K562 (cell line): Measurements from ENCODE around the gene PAN2. TPM values are rescaled to one million over a fixed set of nuclear protein-coding genes. Genes with fewer than 3 reads are reported as not detected.

ENCODE experiments used
- AFF4 ChIP-seq: sonication (generic); formaldehyde crosslinking; IDR thresholded peaks from 2 replicates; pipeline ENCODE4 v1.8.0; 2023; ENCODE audit warnings: mild to moderate bottlenecking, missing genetic modification reagents
- ARID2 ChIP-seq: fragments of 450-650 bp; IDR thresholded peaks from 2 replicates; pipeline ENCODE4 v1.6.1; 2017; ENCODE audit warnings: antibody characterized with exemption, mild to moderate bottlenecking
- CEBPB ChIP-seq: fragments of 450-650 bp; IDR thresholded peaks from 2 replicates; pipeline ENCODE4 v1.6.1; 2016; ENCODE audit warnings: missing genetic modification characterization, missing compliant biosample characterization
- ETS2 ChIP-seq: IDR thresholded peaks from 2 replicates; pipeline ENCODE4 v1.6.1; 2016; ENCODE audit warnings: borderline replicate concordance, missing genetic modification characterization, mild to moderate bottlenecking, moderate library complexity, missing compliant biosample characterization; ENCODE audit not compliant: poor library complexity, severe bottlenecking
- ETV6 ChIP-seq, 3 experiments: fragments of 150-350 bp in 1 of 3; sonication (generic) in 1 of 3; formaldehyde crosslinking in 1 of 3; IDR thresholded peaks; 2 replicates each; pipeline versions ENCODE4 v1.6.1 to v1.8.0; 2014 to 2022; ENCODE audit warnings: borderline replicate concordance in 2 of 3, low read depth in 2 of 3, antibody characterized with exemption in 1 of 3, low read length in 1 of 3, mild to moderate bottlenecking in 1 of 3, missing genetic modification reagents in 1 of 3
- HMG20B ChIP-seq: fragments of 250-450 bp; sonication (Bioruptor Pico); IDR thresholded peaks from 2 replicates; pipeline ENCODE4 v1.5.0; 2021; ENCODE audit warnings: mild to moderate bottlenecking
- IFI16 ChIP-seq: fragments of 250-450 bp; sonication (Bioruptor Pico); IDR thresholded peaks from 2 replicates; pipeline ENCODE4 v2.1.2; 2022; ENCODE audit warnings: mild to moderate bottlenecking, inconsistent platforms
- RAD21 ChIP-seq, 2 experiments: fragments of 250-450 bp in 1 of 2; fragments of 450-650 bp in 1 of 2; sonication (Bioruptor Pico) in 1 of 2; formaldehyde crosslinking in 1 of 2; IDR thresholded peaks in 1 of 2; conservative IDR thresholded peaks in 1 of 2; 2 replicates each; pipeline versions ENCODE4 v1.4.0 to v1.8.0; 2020 to 2022; ENCODE audit warnings: mild to moderate bottlenecking in 2 of 2, moderate library complexity in 1 of 2
- SREBF1 ChIP-seq: fragments of 150-350 bp; IDR thresholded peaks from 2 replicates; pipeline ENCODE4 v1.6.1; 2014; ENCODE audit warnings: antibody characterized with exemption, low read depth, low read length, borderline replicate concordance
- SUPT5H ChIP-seq: fragments of 450-650 bp; IDR thresholded peaks from 2 replicates; pipeline ENCODE4 v1.6.1; 2016
- THAP12 ChIP-seq: fragments of 250-450 bp; sonication (Bioruptor Pico); IDR thresholded peaks from 2 replicates; pipeline ENCODE4 v1.9.0; 2021; ENCODE audit warnings: mild to moderate bottlenecking, inconsistent platforms
- USF2 ChIP-seq: sonication (generic); formaldehyde crosslinking; IDR thresholded peaks from 2 replicates; pipeline ENCODE4 v1.5.0; 2020; ENCODE audit warnings: missing genetic modification reagents
- ZNF280A ChIP-seq: fragments of 450-650 bp; IDR thresholded peaks from 2 replicates; pipeline ENCODE4 v1.6.1; 2018; ENCODE audit warnings: mild to moderate bottlenecking, low read depth; ENCODE audit not compliant: partially characterized antibody
- ZNF384 ChIP-seq: IDR thresholded peaks from 2 replicates; pipeline ENCODE4 v1.6.1; 2012; ENCODE audit warnings: low read depth, low read length, improper control_type of control experiment
- polyA plus RNA-seq, 8 experiments: library from polyadenylated mRNA; depleted of rRNA in 4 of 8; stranded (reverse) in 5 of 8; unstranded in 3 of 8; fragments of >200 nt; fragmentation: Nextera tagmentation in 2 of 8; fragmentation: Illumina TruSeq in 1 of 8; extraction: Ambion mirVana in 2 of 8; extraction: Trizol in 1 of 8; gene quantifications; 2 replicates each; pipeline versions ENCODE4 v1.2.1 to v1.2.3, GENCODE V29; 2011 to 2014; ENCODE audit warnings: inconsistent platforms in 1 of 8, missing spikeins in 1 of 8
- total RNA-seq, 7 experiments: library from RNA; depleted of rRNA in 6 of 7; stranded (reverse); fragments of >200 nt in 6 of 7; fragmentation: Illumina TruSeq in 2 of 7; extraction: Trizol in 2 of 7; gene quantifications; 2 replicates each; pipeline versions ENCODE4 v1.2.1 to v1.2.3, GENCODE V29; 2011 to 2021; ENCODE audit warnings: low replicate concordance in 1 of 7
- TF ChIP-seq, protein P1 (sequence below), 3 experiments: IDR thresholded peaks in 2 of 3; conservative IDR thresholded peaks in 1 of 3; 2 replicates each; pipeline ENCODE4 v1.5.1; 2011 to 2012; ENCODE audit warnings: low read length in 3 of 3, mild to moderate bottlenecking in 3 of 3, control low read depth in 2 of 3, improper control_type of control experiment in 1 of 3, inconsistent platforms in 1 of 3, low read depth in 1 of 3, mixed read lengths in 1 of 3, moderate library complexity in 1 of 3; ENCODE audit not compliant: insufficient read depth in 2 of 3

The PAN2 gene
- total and polyA plus RNA-seq, 9 of the 15 experiments (the other 6 are each of a cell fraction or from before 2014, with no cell fraction given) = 15.0 to 66.1 (median 25.9) TPM

DNA sequence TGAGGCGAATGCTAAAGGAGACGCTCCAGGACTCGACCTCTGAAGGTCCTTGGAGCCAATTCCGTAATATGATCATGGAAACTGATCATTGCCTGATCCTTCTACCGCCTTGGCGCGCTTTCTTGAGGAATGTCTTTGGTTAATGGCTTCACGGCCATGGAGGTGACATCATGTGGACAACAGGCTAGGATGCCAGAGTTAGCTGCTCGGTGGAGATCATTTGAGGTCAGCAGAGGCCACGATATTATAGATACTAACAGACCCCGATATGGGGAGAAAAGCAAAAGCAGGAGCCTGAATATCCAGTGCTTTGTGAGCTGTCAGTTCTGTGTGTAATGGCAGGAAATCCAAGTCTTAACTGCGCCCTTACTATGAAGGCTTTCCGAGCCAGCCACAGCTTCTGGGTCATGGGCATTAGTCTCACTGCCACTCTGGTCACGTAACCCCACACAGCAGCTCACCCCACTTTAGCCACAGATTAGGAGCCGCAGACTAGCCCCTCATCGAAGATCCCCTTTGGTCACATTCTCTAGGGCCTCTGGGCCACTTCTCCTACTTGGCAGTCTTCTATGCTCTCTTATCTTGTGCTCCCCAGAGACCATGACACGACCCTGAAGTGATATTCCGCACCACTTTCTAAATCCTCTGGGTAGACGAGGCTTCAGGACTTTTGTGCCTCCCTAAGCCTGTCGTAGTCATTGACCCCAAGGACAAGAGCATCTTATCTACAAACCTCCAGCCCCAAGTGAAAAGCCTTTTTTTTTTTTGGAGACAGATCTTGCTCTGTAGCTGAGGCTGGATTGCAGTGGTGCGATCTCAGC is 32.9 kb downstream of the PAN2 start (continued):
- TF ChIP-seq HMG20B (no peak), ETS2 (tag) (no peak), RAD21 (CRISPR knock-in tag; conservative IDR thresholded peaks at IDR 0.05 in 1 of 2, IDR thresholded peaks at IDR 0.05 in 1 of 2) (no peak), SREBF1 (no peak), THAP12 (no peak), ARID2 (no peak; the same call in 1 of the 2 replicates), AFF4 (CRISPR knock-in tag) (no peak; the same call in 1 of the 2 replicates), ETV6 (IDR thresholded peaks at IDR 0.05; ENCODE audit: borderline replicate concordance in 1 of 2, low read depth in 2 of 2, low read length in 1 of 2) (no peak), ETV6 (CRISPR knock-in tag; IDR thresholded peaks at IDR 0.05; ENCODE audit: borderline replicate concordance) (no peak), ZNF280A (no peak), CEBPB (tag) (no peak), IFI16 (CRISPR knock-in tag) (no peak), SUPT5H (peak; percentile 34; the same call in 1 of the 2 replicates), ZNF384 (peak; percentile 98), USF2 (no peak)
- TF ChIP-seq, protein P1, sequence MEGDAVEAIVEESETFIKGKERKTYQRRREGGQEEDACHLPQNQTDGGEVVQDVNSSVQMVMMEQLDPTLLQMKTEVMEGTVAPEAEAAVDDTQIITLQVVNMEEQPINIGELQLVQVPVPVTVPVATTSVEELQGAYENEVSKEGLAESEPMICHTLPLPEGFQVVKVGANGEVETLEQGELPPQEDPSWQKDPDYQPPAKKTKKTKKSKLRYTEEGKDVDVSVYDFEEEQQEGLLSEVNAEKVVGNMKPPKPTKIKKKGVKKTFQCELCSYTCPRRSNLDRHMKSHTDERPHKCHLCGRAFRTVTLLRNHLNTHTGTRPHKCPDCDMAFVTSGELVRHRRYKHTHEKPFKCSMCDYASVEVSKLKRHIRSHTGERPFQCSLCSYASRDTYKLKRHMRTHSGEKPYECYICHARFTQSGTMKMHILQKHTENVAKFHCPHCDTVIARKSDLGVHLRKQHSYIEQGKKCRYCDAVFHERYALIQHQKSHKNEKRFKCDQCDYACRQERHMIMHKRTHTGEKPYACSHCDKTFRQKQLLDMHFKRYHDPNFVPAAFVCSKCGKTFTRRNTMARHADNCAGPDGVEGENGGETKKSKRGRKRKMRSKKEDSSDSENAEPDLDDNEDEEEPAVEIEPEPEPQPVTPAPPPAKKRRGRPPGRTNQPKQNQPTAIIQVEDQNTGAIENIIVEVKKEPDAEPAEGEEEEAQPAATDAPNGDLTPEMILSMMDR (IDR thresholded peaks at IDR 0.05 in 2 of 3, conservative IDR thresholded peaks at IDR 0.05 in 1 of 3; ENCODE audit: insufficient read depth in 2 of 3, low read depth in 1 of 3, low read length in 3 of 3) = no peak
